NB4 (cell line): Measurements from ENCODE around the gene BPGM.

ENCODE experiments used
- CTCF ChIP-seq: IDR thresholded peaks from one replicate; pipeline ENCODE4 v1.5.1; 2012; ENCODE audit warnings: low read depth, low read length
- TF ChIP-seq, protein P1 (sequence below): IDR thresholded peaks from 2 replicates; pipeline ENCODE4 v1.6.1; 2011; ENCODE audit warnings: low read depth, low read length

- TF ChIP-seq CTCF, result no peak
- TF ChIP-seq, protein P1, sequence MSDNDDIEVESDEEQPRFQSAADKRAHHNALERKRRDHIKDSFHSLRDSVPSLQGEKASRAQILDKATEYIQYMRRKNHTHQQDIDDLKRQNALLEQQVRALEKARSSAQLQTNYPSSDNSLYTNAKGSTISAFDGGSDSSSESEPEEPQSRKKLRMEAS, result no peak
These were observed 15.8 kb upstream of the BPGM start for GRCh38 chr7:134630893-134631292.
